GM23338 (cell line): ENCODE measurements around the gene CNOT6L. TPM values are rescaled to one million over a fixed set of nuclear protein-coding genes. Genes with fewer than 3 reads are reported as not detected.

Source experiments
- ATAC-seq: fragments of 200-7000 bp; cut with Tn5 transposase; 3 replicates; pipeline ENCODE4 v1.9.1; 2020
- DNase-seq: peaks from one replicate; pipeline ENCODE4 v3.0.0-alpha.2; 2015; ENCODE audit warnings: low spot score
- H2AFZ ChIP-seq: fragments of 200-600 bp; sonication (generic); 2 replicates; pipeline ENCODE4 v1.8.0; 2016; ENCODE audit warnings: antibody characterized with exemption, mild to moderate bottlenecking, moderate library complexity
- H3F3A ChIP-seq: fragments of 200-600 bp; sonication (generic); replicated peaks from 2 replicates; pipeline ENCODE4 v1.8.0; 2017; ENCODE audit warnings: antibody characterized with exemption, mixed run types, low read depth
- H3K27ac ChIP-seq: fragments of 200-600 bp; sonication (generic); 2 replicates; pipeline ENCODE4 v1.6.1; 2016; ENCODE audit warnings: low read depth
- H3K27me3 ChIP-seq: fragments of 200-600 bp; sonication (generic); 2 replicates; pipeline ENCODE4 v1.8.0; 2016; ENCODE audit warnings: mild to moderate bottlenecking, mixed run types, moderate library complexity; ENCODE audit not compliant: insufficient read depth
- H3K36me3 ChIP-seq: fragments of 200-600 bp; sonication (generic); 2 replicates; pipeline ENCODE4 v1.8.0; 2016; ENCODE audit warnings: mild to moderate bottlenecking; ENCODE audit not compliant: insufficient read depth
- H3K4me1 ChIP-seq: fragments of 200-600 bp; sonication (generic); 2 replicates; pipeline ENCODE4 v1.8.0; 2016; ENCODE audit warnings: mild to moderate bottlenecking, moderate library complexity; ENCODE audit not compliant: insufficient read depth
- H3K4me2 ChIP-seq: fragments of 200-600 bp; sonication (generic); 2 replicates; pipeline ENCODE4 v1.7.1; 2017; ENCODE audit warnings: mixed run types
- H3K4me3 ChIP-seq: fragments of 200-600 bp; sonication (generic); 2 replicates; pipeline ENCODE4 v1.6.1; 2016; ENCODE audit warnings: mixed run types
- H3K79me2 ChIP-seq: fragments of 200-600 bp; sonication (generic); replicated peaks from 2 replicates; pipeline ENCODE4 v1.8.0; 2017; ENCODE audit warnings: mild to moderate bottlenecking; ENCODE audit not compliant: insufficient read depth
- H3K9me2 ChIP-seq: fragments of 200-600 bp; sonication (generic); 2 replicates; pipeline ENCODE4 v1.8.0; 2017; ENCODE audit not compliant: insufficient read depth
- H4K20me1 ChIP-seq: fragments of 200-600 bp; sonication (generic); replicated peaks from 2 replicates; pipeline ENCODE4 v1.8.0; 2017; ENCODE audit warnings: mild to moderate bottlenecking; ENCODE audit not compliant: insufficient read depth
- H3K27ac Mint-ChIP-seq: 2 replicates; pipeline ENCODE4 v1.8.0; 2020; ENCODE audit warnings: inconsistent platforms, mild to moderate bottlenecking, moderate library complexity, mixed read lengths
- H3K27me3 Mint-ChIP-seq: 3 replicates; pipeline ENCODE4 v1.8.0; 2022; ENCODE audit warnings: low read depth, mild to moderate bottlenecking, moderate library complexity, mixed read lengths, inconsistent platforms; ENCODE audit not compliant: insufficient read depth, poor library complexity
- H3K36me3 Mint-ChIP-seq: 3 replicates; pipeline ENCODE4 v1.8.0; 2021; ENCODE audit warnings: low read depth, mild to moderate bottlenecking, inconsistent platforms, moderate library complexity, mixed read lengths
- H3K4me1 Mint-ChIP-seq: 3 replicates; pipeline ENCODE4 v1.8.0; 2020; ENCODE audit warnings: mild to moderate bottlenecking, inconsistent platforms, mixed read lengths
- H3K4me3 Mint-ChIP-seq: 3 replicates; pipeline ENCODE4 v1.8.0; 2021; ENCODE audit warnings: moderate library complexity, mild to moderate bottlenecking, inconsistent platforms, mixed read lengths
- H3K9me3 Mint-ChIP-seq: 3 replicates; pipeline ENCODE4 v1.8.0; 2020; ENCODE audit warnings: moderate library complexity, mild to moderate bottlenecking, inconsistent platforms, mixed read lengths
- CTCF ChIP-seq, 2 experiments: fragments of 200-600 bp in 1 of 2; sonication (generic) in 1 of 2; conservative IDR thresholded peaks; 2 replicates each; pipeline versions ENCODE4 v1.5.1 to v1.6.1; 2016 to 2017; ENCODE audit warnings: antibody characterized with exemption in 2 of 2, low read depth in 2 of 2, mild to moderate bottlenecking in 2 of 2, moderate library complexity in 1 of 2
- EZH2 ChIP-seq: fragments of 200-600 bp; sonication (generic); IDR thresholded peaks from one replicate; pipeline ENCODE4 v1.8.0; 2017; ENCODE audit warnings: antibody characterized with exemption, mild to moderate bottlenecking, low read depth; ENCODE audit not compliant: unreplicated experiment
- POLR2AphosphoS5 ChIP-seq: IDR thresholded peaks from 2 replicates; pipeline ENCODE4 v1.6.1; 2016; ENCODE audit warnings: antibody characterized with exemption, low read depth
- STAT1 ChIP-seq: IDR thresholded peaks from one replicate; pipeline ENCODE4 v1.6.1; 2016; ENCODE audit warnings: antibody characterized with exemption; ENCODE audit not compliant: unreplicated experiment
- ZNF331 ChIP-seq: fragments of 250-450 bp; sonication (Bioruptor Pico); IDR thresholded peaks from 2 replicates; pipeline ENCODE4 v1.5.0; 2020; ENCODE audit warnings: low read depth, mild to moderate bottlenecking, moderate library complexity
- ZNF462 ChIP-seq: fragments of 250-450 bp; sonication (Bioruptor Pico); IDR thresholded peaks from 2 replicates; pipeline ENCODE4 v1.5.0; 2020; ENCODE audit warnings: mild to moderate bottlenecking, moderate library complexity
- polyA plus RNA-seq: library from polyadenylated mRNA; unstranded; fragments of >200 nt; fragmentation: Nextera tagmentation; extraction: Ambion mirVana; gene quantifications from 2 replicates; pipeline ENCODE4 v1.2.1, GENCODE V29; 2016
- total RNA-seq: library from RNA; depleted of rRNA; stranded (reverse); fragments of >200 nt; shearing (Covaris generic); gene quantifications from 2 replicates; pipeline ENCODE4 v1.2.3, GENCODE V29; 2014

CNOT6L gene
- total and polyA plus RNA-seq, 2 experiments from 2014 or later = 3.2 to 13.9 TPM

- TF ChIP-seq ZNF462 (CRISPR knock-in tag) (no peak), EZH2 (no peak), ZNF331 (CRISPR knock-in tag) (no peak), CTCF (conservative IDR thresholded peaks at IDR 0.05; ENCODE audit: low read depth in 2 of 2) (no peak), POLR2AphosphoS5 (no peak)
Observed at GRCh38 chr4:77785669-77786068, 33.5 kb downstream of the CNOT6L start (continued).

GRCh38 chr4:77783895-77784294 is 35.3 kb downstream of the CNOT6L start:
- no peaks in the 10 kb centered on the region for H3K4me1 ChIP-seq
- ATAC-seq (no peak), DNase-seq (no peak)
- Mint-ChIP-seq H3K4me3 (no peak overlapping the region), H3K36me3 (no peaks in the 10 kb centered on the region), H3K27ac (no peak overlapping the region), H3K9me3 (no peaks in the 10 kb centered on the region), H3K4me1 (peaks cover 6% of the 10 kb centered on the region), H3K27me3 (peaks cover 3% of the 10 kb centered on the region)
- H3K27ac ChIP-seq = no peak overlapping the region
- no peaks in the 10 kb centered on the region for H3K36me3 ChIP-seq
- no peaks in the 10 kb centered on the region for H3F3A ChIP-seq
- H3K79me2 ChIP-seq = peaks cover 15% of the 10 kb centered on the region; the same call in 1 of the 2 replicates
- H3K9me2 ChIP-seq = no peaks in the 10 kb centered on the region
- no peaks in the 10 kb centered on the region for H4K20me1 ChIP-seq
- H2AFZ ChIP-seq = no peak overlapping the region
- no peak overlapping the region for H3K4me3 ChIP-seq
- no peak overlapping the region for H3K4me2 ChIP-seq
- no peaks in the 10 kb centered on the region for H3K27me3 ChIP-seq
- TF ChIP-seq ZNF462 (CRISPR knock-in tag) (no peak), STAT1 (no peak)
